Stimulated activated naive CD8-positive, alpha-beta T cell treated with anti-CD3 and anti-CD28 coated beads, Interleukin-15, amount 100 ng/mL, for 72 hours (primary cell): ENCODE measurements around the gene RAB11FIP4.

Source experiments
- ATAC-seq: fragments of 150-1000 bp; cut with Tn5 transposase; 2 replicates; pipeline ENCODE4 v1.10.0; 2021; ENCODE audit warnings: mild to moderate bottlenecking, moderate library complexity
- DNase-seq, 2 donors: peaks; one replicate each; pipeline ENCODE4 v3.0.0; 2021 to 2022
- H3K27ac Mint-ChIP-seq, 2 donors: one replicate each; pipeline ENCODE4 v1.8.0; 2022; ENCODE audit warnings: mild to moderate bottlenecking in 2 of 2, mixed read lengths in 2 of 2, moderate library complexity in 2 of 2
- H3K27me3 Mint-ChIP-seq: one replicate; pipeline ENCODE4 v1.8.0; 2022; ENCODE audit warnings: mixed read lengths
- H3K4me1 Mint-ChIP-seq: one replicate; pipeline ENCODE4 v1.8.0; 2022; ENCODE audit warnings: mild to moderate bottlenecking, mixed read lengths
- H3K4me3 Mint-ChIP-seq, 2 donors: one replicate each; pipeline ENCODE4 v1.8.0; 2022; ENCODE audit warnings: mild to moderate bottlenecking in 2 of 2, mixed read lengths in 2 of 2, moderate library complexity in 1 of 2
- H3K9me3 Mint-ChIP-seq, 2 donors: one replicate each; pipeline ENCODE4 v1.8.0; 2022; ENCODE audit warnings: mixed read lengths in 2 of 2

RAB11FIP4 gene

GRCh38 chr17:31565652-31566051 lies 174.2 kb downstream of the RAB11FIP4 start:
- Mint-ChIP-seq H3K27me3 (peaks cover 14% of the 10 kb centered on the region), H3K4me3 (no peak overlapping the region), H3K9me3 (no peaks in the 10 kb centered on the region), H3K27ac (peak overlapping the region in 1 of 2 donors; percentile 77), H3K4me1 (peaks cover 14% of the 10 kb centered on the region)
- DNase-seq (no peak), ATAC-seq (no peak)

GRCh38 chr17:31566247-31566991 lies 174.9 kb downstream of the RAB11FIP4 start:
- H3K4me3 Mint-ChIP-seq, result no peak overlapping the region
- no peaks in the 10 kb centered on the region for H3K9me3 Mint-ChIP-seq
- no peak for ATAC-seq
- H3K27me3 Mint-ChIP-seq, result peaks cover 7% of the 10 kb centered on the region
- no peak for DNase-seq
- peaks cover 7% of the 10 kb centered on the region for H3K4me1 Mint-ChIP-seq
- H3K27ac Mint-ChIP-seq, result no peak overlapping the region

GRCh38 chr17:31566992-31567373 lies 175.5 kb downstream of the RAB11FIP4 start:
- Mint-ChIP-seq H3K4me3 (no peak overlapping the region), H3K27me3 (peaks cover 7% of the 10 kb centered on the region), H3K27ac (no peak overlapping the region), H3K9me3 (no peaks in the 10 kb centered on the region), H3K4me1 (peaks cover 1% of the 10 kb centered on the region)
- DNase-seq (no peak), ATAC-seq (no peak)

- H3K4me1 Mint-ChIP-seq, result no peaks in the 10 kb centered on the region
- ATAC-seq (no peak), DNase-seq (no peak)
- H3K27ac Mint-ChIP-seq, result no peak overlapping the region
- H3K9me3 Mint-ChIP-seq, result no peaks in the 10 kb centered on the region
- H3K4me3 Mint-ChIP-seq, result no peak overlapping the region
- peaks cover 7% of the 10 kb centered on the region for H3K27me3 Mint-ChIP-seq
Observed at GRCh38 chr17:31568121-31568520, 176.6 kb downstream of the RAB11FIP4 start.

GRCh38 chr17:31568539-31568938 lies 177.1 kb downstream of the RAB11FIP4 start:
- DNase-seq (no peak), ATAC-seq (no peak)
- Mint-ChIP-seq H3K4me1 (no peaks in the 10 kb centered on the region), H3K9me3 (no peaks in the 10 kb centered on the region), H3K27ac (no peak overlapping the region), H3K4me3 (no peak overlapping the region), H3K27me3 (peaks cover 7% of the 10 kb centered on the region)

GRCh38 chr17:31570231-31570630 lies 178.8 kb downstream of the RAB11FIP4 start:
- DNase-seq (no peak), ATAC-seq (no peak)

GRCh38 chr17:31570951-31571892 lies 179.7 kb downstream of the RAB11FIP4 start:
- H3K27me3 Mint-ChIP-seq, result no peaks in the 10 kb centered on the region
- H3K4me3 Mint-ChIP-seq, result no peak overlapping the region
- H3K9me3 Mint-ChIP-seq, result no peaks in the 10 kb centered on the region
- no peak for ATAC-seq
- H3K4me1 Mint-ChIP-seq, result no peaks in the 10 kb centered on the region
- no peak for DNase-seq
- no peak overlapping the region for H3K27ac Mint-ChIP-seq

More at GRCh38 chr17:31570231-31570630, 178.8 kb downstream of the RAB11FIP4 start:
- no peaks in the 10 kb centered on the region for H3K9me3 Mint-ChIP-seq
- H3K4me1 Mint-ChIP-seq, result no peaks in the 10 kb centered on the region
- no peak overlapping the region for H3K27ac Mint-ChIP-seq
- peaks cover 7% of the 10 kb centered on the region for H3K27me3 Mint-ChIP-seq
- no peak overlapping the region for H3K4me3 Mint-ChIP-seq

- DNase-seq (no peak), ATAC-seq (no peak)
- no peak overlapping the region for H3K4me3 Mint-ChIP-seq
- H3K27me3 Mint-ChIP-seq, result no peaks in the 10 kb centered on the region
- peak overlapping the region in 1 of 2 donors; percentile 21 for H3K27ac Mint-ChIP-seq
- no peaks in the 10 kb centered on the region for H3K4me1 Mint-ChIP-seq
- H3K9me3 Mint-ChIP-seq, result no peaks in the 10 kb centered on the region
Observed at GRCh38 chr17:31572341-31572740, 180.9 kb downstream of the RAB11FIP4 start.

GRCh38 chr17:31573047-31573446 lies 181.6 kb downstream of the RAB11FIP4 start:
- ATAC-seq (no peak), DNase-seq (no peak)
- no peaks in the 10 kb centered on the region for H3K4me1 Mint-ChIP-seq
- H3K27me3 Mint-ChIP-seq, result no peaks in the 10 kb centered on the region
- H3K9me3 Mint-ChIP-seq, result no peaks in the 10 kb centered on the region
- H3K4me3 Mint-ChIP-seq, result no peak overlapping the region
- no peak overlapping the region for H3K27ac Mint-ChIP-seq

GRCh38 chr17:31573861-31574260 lies 182.4 kb downstream of the RAB11FIP4 start:
- Mint-ChIP-seq H3K9me3 (no peaks in the 10 kb centered on the region), H3K27ac (no peak overlapping the region), H3K4me1 (no peaks in the 10 kb centered on the region), H3K27me3 (no peaks in the 10 kb centered on the region), H3K4me3 (no peak overlapping the region)
- ATAC-seq (no peak), DNase-seq (no peak)

- Mint-ChIP-seq H3K27ac (no peak overlapping the region), H3K27me3 (no peaks in the 10 kb centered on the region), H3K4me1 (no peaks in the 10 kb centered on the region), H3K9me3 (no peaks in the 10 kb centered on the region), H3K4me3 (no peak overlapping the region)
- ATAC-seq (no peak), DNase-seq (no peak)
Observed at GRCh38 chr17:31574458-31574857, 183.0 kb downstream of the RAB11FIP4 start.

- ATAC-seq, result no peak
- H3K9me3 Mint-ChIP-seq, result no peaks in the 10 kb centered on the region
- H3K27me3 Mint-ChIP-seq, result no peaks in the 10 kb centered on the region
- H3K4me3 Mint-ChIP-seq, result no peak overlapping the region
- H3K4me1 Mint-ChIP-seq, result no peaks in the 10 kb centered on the region
- no peak overlapping the region for H3K27ac Mint-ChIP-seq
- DNase-seq, result no peak
Observed at GRCh38 chr17:31575043-31575442, 183.6 kb downstream of the RAB11FIP4 start.

- no peaks in the 10 kb centered on the region for H3K9me3 Mint-ChIP-seq
- H3K27ac Mint-ChIP-seq, result no peak overlapping the region
- DNase-seq (no peak), ATAC-seq (no peak)
- peaks cover 23% of the 10 kb centered on the region for H3K4me1 Mint-ChIP-seq
- no peak overlapping the region for H3K4me3 Mint-ChIP-seq
- peaks cover 9% of the 10 kb centered on the region for H3K27me3 Mint-ChIP-seq
Observed at GRCh38 chr17:31579265-31579664, 187.8 kb downstream of the RAB11FIP4 start.

- Mint-ChIP-seq H3K27me3 (peaks cover 9% of the 10 kb centered on the region), H3K4me3 (no peak overlapping the region), H3K9me3 (no peaks in the 10 kb centered on the region), H3K4me1 (peaks cover 23% of the 10 kb centered on the region), H3K27ac (no peak overlapping the region)
- DNase-seq (no peak), ATAC-seq (no peak)
Observed at GRCh38 chr17:31580316-31580705, 188.8 kb downstream of the RAB11FIP4 start.

- Mint-ChIP-seq H3K4me3 (no peak overlapping the region), H3K9me3 (no peaks in the 10 kb centered on the region), H3K4me1 (peaks cover 23% of the 10 kb centered on the region), H3K27me3 (peaks cover 9% of the 10 kb centered on the region), H3K27ac (no peak overlapping the region)
- DNase-seq (no peak), ATAC-seq (peak; percentile 75)
Observed at GRCh38 chr17:31580706-31581490, 189.4 kb downstream of the RAB11FIP4 start.
